ENCODE data around the gene ART1. TPM values are rescaled to one million over a fixed set of nuclear protein-coding genes. Genes with fewer than 3 reads are reported as not detected.

ART1 gene
- total RNA-seq, 1 donor from 2014 or later: 2.1 TPM

- Histone ChIP-seq H3K27me3 (ENCODE audit: control insufficient read depth in 3 of 3, insufficient read depth in 3 of 3, low read length in 3 of 3) (no peaks in the 10 kb centered on the region), H3K36me3 (ENCODE audit: control insufficient read depth in 3 of 3, insufficient read depth in 3 of 3, low read length in 3 of 3) (peaks cover 18 to 30% (median 19%) of the 10 kb centered on the region in 3 donors), H3K9me3 (ENCODE audit: control insufficient read depth in 3 of 3, low read length in 3 of 3) (no peaks in the 10 kb centered on the region), H3K4me3 (ENCODE audit: low read length in 3 of 3) (no peak overlapping the region), H3K9ac (ENCODE audit: low read depth in 1 of 3, low read length in 3 of 3) (no peak overlapping the region), H3K4me1 (ENCODE audit: control insufficient read depth in 3 of 3, insufficient read depth in 3 of 3, low read length in 3 of 3) (no peaks in the 10 kb centered on the region), H3K27ac (ENCODE audit: low read depth, low read length) (no peak overlapping the region)
Measured at GRCh38 chr11:3659595-3660515, 14.9 kb downstream of the ART1 start.

GRCh38 chr11:3660960-3661359, 16.0 kb downstream of the ART1 start:
- H3K4me3 ChIP-seq (ENCODE audit: low read length in 3 of 3): no peak overlapping the region
- H3K27me3 ChIP-seq (ENCODE audit: control insufficient read depth in 3 of 3, insufficient read depth in 3 of 3, low read length in 3 of 3): no peaks in the 10 kb centered on the region
- no peaks in the 10 kb centered on the region for H3K4me1 ChIP-seq (ENCODE audit: control insufficient read depth in 3 of 3, insufficient read depth in 3 of 3, low read length in 3 of 3)
- H3K9ac ChIP-seq (ENCODE audit: low read depth in 1 of 3, low read length in 3 of 3): no peak overlapping the region
- H3K9me3 ChIP-seq (ENCODE audit: control insufficient read depth in 3 of 3, low read length in 3 of 3): no peaks in the 10 kb centered on the region
- H3K27ac ChIP-seq (ENCODE audit: low read depth, low read length): no peak overlapping the region
- H3K36me3 ChIP-seq (ENCODE audit: control insufficient read depth in 3 of 3, insufficient read depth in 3 of 3, low read length in 3 of 3): peaks cover 24 to 41% (median 25%) of the 10 kb centered on the region in 3 donors

- no peaks in the 10 kb centered on the region for H3K27me3 ChIP-seq (ENCODE audit: control insufficient read depth in 3 of 3, insufficient read depth in 3 of 3, low read length in 3 of 3)
- no peak overlapping the region for H3K27ac ChIP-seq (ENCODE audit: low read depth, low read length)
- H3K4me3 ChIP-seq (ENCODE audit: low read length in 3 of 3): no peak overlapping the region
- peaks cover 31 to 51% (median 32%) of the 10 kb centered on the region in 3 donors for H3K36me3 ChIP-seq (ENCODE audit: control insufficient read depth in 3 of 3, insufficient read depth in 3 of 3, low read length in 3 of 3)
- no peak overlapping the region for H3K9ac ChIP-seq (ENCODE audit: low read depth in 1 of 3, low read length in 3 of 3)
- no peaks in the 10 kb centered on the region for H3K9me3 ChIP-seq (ENCODE audit: control insufficient read depth in 3 of 3, low read length in 3 of 3)
- H3K4me1 ChIP-seq (ENCODE audit: control insufficient read depth in 3 of 3, insufficient read depth in 3 of 3, low read length in 3 of 3): no peaks in the 10 kb centered on the region
Measured at GRCh38 chr11:3662856-3663255, 17.9 kb downstream of the ART1 start.

GRCh38 chr11:3664032-3664630, 19.2 kb downstream of the ART1 start:
- Histone ChIP-seq H3K27ac (ENCODE audit: low read depth, low read length) (no peak overlapping the region), H3K4me3 (ENCODE audit: low read length in 3 of 3) (no peak overlapping the region), H3K4me1 (ENCODE audit: control insufficient read depth in 3 of 3, insufficient read depth in 3 of 3, low read length in 3 of 3) (no peaks in the 10 kb centered on the region), H3K9me3 (ENCODE audit: control insufficient read depth in 3 of 3, low read length in 3 of 3) (no peaks in the 10 kb centered on the region), H3K27me3 (ENCODE audit: control insufficient read depth in 3 of 3, insufficient read depth in 3 of 3, low read length in 3 of 3) (no peaks in the 10 kb centered on the region), H3K9ac (ENCODE audit: low read depth in 1 of 3, low read length in 3 of 3) (no peak overlapping the region), H3K36me3 (ENCODE audit: control insufficient read depth in 3 of 3, insufficient read depth in 3 of 3, low read length in 3 of 3) (peaks cover 36 to 53% (median 40%) of the 10 kb centered on the region in 3 donors)

GRCh38 chr11:3665336-3666022, 20.6 kb downstream of the ART1 start:
- Histone ChIP-seq H3K36me3 (ENCODE audit: control insufficient read depth in 3 of 3, insufficient read depth in 3 of 3, low read length in 3 of 3) (peaks cover 38 to 51% (median 40%) of the 10 kb centered on the region in 3 donors), H3K9me3 (ENCODE audit: control insufficient read depth in 3 of 3, low read length in 3 of 3) (no peaks in the 10 kb centered on the region), H3K27me3 (ENCODE audit: control insufficient read depth in 3 of 3, insufficient read depth in 3 of 3, low read length in 3 of 3) (no peaks in the 10 kb centered on the region), H3K27ac (ENCODE audit: low read depth, low read length) (no peak overlapping the region), H3K4me1 (ENCODE audit: control insufficient read depth in 3 of 3, insufficient read depth in 3 of 3, low read length in 3 of 3) (no peaks in the 10 kb centered on the region), H3K4me3 (ENCODE audit: low read length in 3 of 3) (no peak overlapping the region), H3K9ac (ENCODE audit: low read depth in 1 of 3, low read length in 3 of 3) (no peak overlapping the region)

- Histone ChIP-seq H3K27ac (ENCODE audit: low read depth, low read length) (no peak overlapping the region), H3K4me1 (ENCODE audit: control insufficient read depth in 3 of 3, insufficient read depth in 3 of 3, low read length in 3 of 3) (no peaks in the 10 kb centered on the region), H3K27me3 (ENCODE audit: control insufficient read depth in 3 of 3, insufficient read depth in 3 of 3, low read length in 3 of 3) (no peaks in the 10 kb centered on the region), H3K9me3 (ENCODE audit: control insufficient read depth in 3 of 3, low read length in 3 of 3) (no peaks in the 10 kb centered on the region), H3K36me3 (ENCODE audit: control insufficient read depth in 3 of 3, insufficient read depth in 3 of 3, low read length in 3 of 3) (peaks cover 36 to 54% (median 38%) of the 10 kb centered on the region in 3 donors), H3K9ac (ENCODE audit: low read depth in 1 of 3, low read length in 3 of 3) (no peak overlapping the region), H3K4me3 (ENCODE audit: low read length in 3 of 3) (no peak overlapping the region)
Measured at GRCh38 chr11:3666023-3666530, 21.1 kb downstream of the ART1 start.

- H3K9ac ChIP-seq (ENCODE audit: low read depth in 1 of 3, low read length in 3 of 3): no peak overlapping the region
- peaks cover 36 to 63% (median 46%) of the 10 kb centered on the region in 3 donors for H3K36me3 ChIP-seq (ENCODE audit: control insufficient read depth in 3 of 3, insufficient read depth in 3 of 3, low read length in 3 of 3)
- H3K4me3 ChIP-seq (ENCODE audit: low read length in 3 of 3): no peak overlapping the region
- H3K4me1 ChIP-seq (ENCODE audit: control insufficient read depth in 3 of 3, insufficient read depth in 3 of 3, low read length in 3 of 3): no peaks in the 10 kb centered on the region
- no peak overlapping the region for H3K27ac ChIP-seq (ENCODE audit: low read depth, low read length)
- no peaks in the 10 kb centered on the region for H3K9me3 ChIP-seq (ENCODE audit: control insufficient read depth in 3 of 3, low read length in 3 of 3)
- H3K27me3 ChIP-seq (ENCODE audit: control insufficient read depth in 3 of 3, insufficient read depth in 3 of 3, low read length in 3 of 3): no peaks in the 10 kb centered on the region
Measured at GRCh38 chr11:3667149-3668035, 22.5 kb downstream of the ART1 start.

- no peak overlapping the region for H3K9ac ChIP-seq (ENCODE audit: low read depth in 1 of 3, low read length in 3 of 3)
- H3K27ac ChIP-seq (ENCODE audit: low read depth, low read length): no peak overlapping the region
- H3K9me3 ChIP-seq (ENCODE audit: control insufficient read depth in 3 of 3, low read length in 3 of 3): no peaks in the 10 kb centered on the region
- peaks cover 34 to 65% (median 49%) of the 10 kb centered on the region in 3 donors for H3K36me3 ChIP-seq (ENCODE audit: control insufficient read depth in 3 of 3, insufficient read depth in 3 of 3, low read length in 3 of 3)
- no peak overlapping the region for H3K4me3 ChIP-seq (ENCODE audit: low read length in 3 of 3)
- H3K4me1 ChIP-seq (ENCODE audit: control insufficient read depth in 3 of 3, insufficient read depth in 3 of 3, low read length in 3 of 3): no peaks in the 10 kb centered on the region
- no peaks in the 10 kb centered on the region for H3K27me3 ChIP-seq (ENCODE audit: control insufficient read depth in 3 of 3, insufficient read depth in 3 of 3, low read length in 3 of 3)
Measured at GRCh38 chr11:3669128-3669527, 24.2 kb downstream of the ART1 start.

- H3K36me3 ChIP-seq (ENCODE audit: control insufficient read depth in 3 of 3, insufficient read depth in 3 of 3, low read length in 3 of 3): peaks cover 28 to 61% (median 49%) of the 10 kb centered on the region in 3 donors
- no peaks in the 10 kb centered on the region for H3K9me3 ChIP-seq (ENCODE audit: control insufficient read depth in 3 of 3, low read length in 3 of 3)
- H3K9ac ChIP-seq (ENCODE audit: low read depth in 1 of 3, low read length in 3 of 3): no peak overlapping the region
- H3K4me3 ChIP-seq (ENCODE audit: low read length in 3 of 3): no peak overlapping the region
- H3K27ac ChIP-seq (ENCODE audit: low read depth, low read length): no peak overlapping the region
- no peaks in the 10 kb centered on the region for H3K27me3 ChIP-seq (ENCODE audit: control insufficient read depth in 3 of 3, insufficient read depth in 3 of 3, low read length in 3 of 3)
- no peaks in the 10 kb centered on the region for H3K4me1 ChIP-seq (ENCODE audit: control insufficient read depth in 3 of 3, insufficient read depth in 3 of 3, low read length in 3 of 3)
Measured at GRCh38 chr11:3669742-3670183, 24.8 kb downstream of the ART1 start.

Data from skeletal muscle tissue (tissue), 4 donors.